Kasumi-1 (cell line): ENCODE results near the gene MYO3B.

Experiments
- DNase-seq, 2 experiments: peaks; one replicate each; lab custom pipeline; 2025; lab: John Stamatoyannopoulos, UW

The MYO3B gene

DNA sequence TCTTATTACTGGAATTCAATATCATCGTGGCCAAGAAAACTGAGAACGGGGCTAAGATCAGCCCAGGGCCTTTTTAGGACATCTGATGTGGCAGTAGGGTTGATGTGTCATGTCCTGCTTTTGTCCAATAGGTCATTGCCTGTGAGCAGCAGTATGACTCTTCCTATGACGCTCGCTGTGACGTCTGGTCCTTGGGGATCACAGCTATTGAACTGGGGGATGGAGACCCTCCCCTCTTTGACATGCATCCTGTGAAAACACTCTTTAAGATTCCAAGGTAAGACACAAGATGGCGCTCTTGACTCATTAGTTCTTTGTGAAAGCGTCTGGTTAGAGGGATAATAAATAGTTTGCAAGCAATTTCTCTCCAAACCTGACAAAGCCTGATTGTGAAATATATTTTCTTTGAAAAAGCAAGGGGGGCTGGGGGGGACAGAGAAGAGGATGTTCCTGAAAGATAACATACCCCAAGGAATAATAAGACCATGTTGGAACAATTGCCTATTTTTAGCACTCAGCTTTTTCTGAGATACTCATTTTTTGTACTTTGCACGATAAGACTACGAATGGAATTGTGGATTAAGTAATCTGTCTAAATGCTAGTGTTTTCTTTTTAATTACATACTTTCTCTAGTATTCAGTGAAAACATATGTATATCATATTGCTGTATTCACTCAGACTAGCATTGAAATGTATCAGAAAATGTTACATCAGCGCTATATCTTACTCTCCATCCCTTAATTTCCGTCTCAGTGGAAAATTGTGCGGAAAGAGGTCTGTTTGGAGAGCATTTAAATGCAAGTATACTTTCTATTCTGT is 58.1 kb downstream of the MYO3B start:
- DNase-seq = peak; percentile 77 to 82

DNA sequence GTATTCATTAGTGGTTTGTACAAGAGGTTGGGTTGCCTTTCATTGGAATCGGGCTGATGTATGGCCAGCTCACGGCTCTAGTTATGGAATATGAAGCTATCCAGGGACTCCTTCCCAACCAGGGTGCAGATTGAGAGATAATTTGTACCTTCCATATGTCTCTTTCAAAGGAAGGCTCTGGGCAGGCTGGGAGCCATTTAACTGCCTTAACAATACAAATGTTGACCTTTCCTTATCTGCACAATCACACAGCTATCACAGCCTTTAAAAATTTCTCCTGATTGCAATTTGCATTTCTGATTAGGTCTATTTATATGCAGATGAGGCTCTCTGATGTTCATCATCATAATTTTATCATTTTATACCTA is 58.7 kb downstream of the MYO3B start:
- no peak for DNase-seq

GRCh38 chr2:170237572-170238120 is 59.7 kb downstream of the MYO3B start:
- DNase-seq = no peak

GRCh38 chr2:170238776-170239175 is 60.8 kb downstream of the MYO3B start:
- DNase-seq = no peak

GRCh38 chr2:170240629-170241028 is 62.7 kb downstream of the MYO3B start:
- no peak for DNase-seq

DNA sequence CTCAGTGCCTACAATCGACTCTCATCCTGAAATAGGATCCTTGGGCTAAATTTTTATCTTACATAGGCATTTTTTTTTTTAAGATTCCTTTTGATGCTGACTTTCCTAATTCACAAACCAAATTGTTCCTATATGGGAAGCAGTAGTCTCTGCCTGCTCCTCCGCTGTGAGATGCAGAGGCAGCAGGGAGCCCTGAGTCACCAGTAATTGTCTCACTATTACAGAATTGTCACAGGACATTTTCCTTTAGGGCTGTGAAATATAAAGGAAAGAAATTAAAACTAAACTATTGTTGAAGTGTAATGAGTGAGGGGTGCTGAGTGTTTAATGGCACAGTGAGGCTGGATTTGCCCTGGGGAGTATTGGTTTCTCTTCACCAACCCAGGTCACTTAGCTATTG is 63.8 kb downstream of the MYO3B start:
- no peak for DNase-seq

GRCh38 chr2:170243118-170243837 is 65.3 kb downstream of the MYO3B start:
- no peak for DNase-seq

DNA sequence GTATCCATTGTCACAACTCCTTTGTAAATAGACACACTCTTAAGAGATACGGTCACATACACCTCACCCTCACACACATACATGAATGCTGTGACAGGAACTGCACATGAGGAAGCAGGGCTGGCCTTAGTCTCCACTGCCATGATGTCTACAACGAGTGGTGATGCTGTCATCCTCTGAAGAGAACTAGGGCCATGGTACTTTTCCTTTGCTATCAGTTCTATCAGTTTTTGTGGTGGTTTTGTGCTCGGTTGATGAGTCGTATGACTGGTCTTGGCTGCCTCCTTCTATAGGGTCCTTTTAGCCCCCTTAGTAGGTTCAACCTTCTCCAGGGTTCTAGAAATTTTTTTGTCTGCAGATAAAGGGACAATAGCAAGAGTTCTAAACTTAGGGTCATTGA is 66.0 kb downstream of the MYO3B start:
- DNase-seq = no peak

GRCh38 chr2:170244555-170244954 is 66.6 kb downstream of the MYO3B start:
- no peak for DNase-seq

DNA sequence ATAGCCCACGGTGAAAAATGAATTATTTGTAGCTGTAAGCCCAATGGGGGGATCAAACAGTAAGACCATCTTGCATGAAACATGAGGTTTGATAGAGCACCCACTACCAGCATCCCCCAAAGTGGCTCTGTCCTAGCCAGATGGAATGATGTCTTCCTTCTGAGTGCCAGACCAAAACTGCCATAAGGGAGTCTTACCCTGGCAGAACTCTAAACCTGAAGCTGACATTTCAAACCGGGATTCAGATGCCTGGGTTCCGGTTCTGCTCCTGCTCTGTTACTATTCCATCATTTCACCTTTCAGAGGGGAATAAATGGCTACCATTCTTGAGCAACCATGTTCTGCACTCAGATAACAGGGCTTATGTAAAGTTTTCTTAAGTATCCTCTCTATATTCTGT is 67.4 kb downstream of the MYO3B start:
- no peak for DNase-seq

DNA sequence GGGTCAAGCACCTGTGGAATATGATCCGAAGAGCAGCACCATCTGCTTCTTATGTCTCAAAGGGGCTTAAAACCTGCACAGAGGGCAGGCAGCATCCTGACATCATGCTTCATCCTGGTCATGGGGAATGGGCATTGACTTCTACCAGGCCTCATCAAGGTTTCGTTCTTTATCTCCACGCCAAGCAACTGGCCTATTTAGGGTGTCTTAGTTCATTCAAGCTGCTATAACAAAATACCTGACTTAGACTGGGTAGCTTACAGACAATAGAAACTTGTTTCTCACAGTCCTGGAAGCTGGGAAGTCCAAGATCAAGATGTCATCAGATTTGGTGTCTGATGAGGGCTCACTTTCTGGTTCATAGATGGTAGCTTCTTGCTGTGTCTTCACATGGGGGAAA is 69.4 kb downstream of the MYO3B start:
- DNase-seq = no peak

DNA sequence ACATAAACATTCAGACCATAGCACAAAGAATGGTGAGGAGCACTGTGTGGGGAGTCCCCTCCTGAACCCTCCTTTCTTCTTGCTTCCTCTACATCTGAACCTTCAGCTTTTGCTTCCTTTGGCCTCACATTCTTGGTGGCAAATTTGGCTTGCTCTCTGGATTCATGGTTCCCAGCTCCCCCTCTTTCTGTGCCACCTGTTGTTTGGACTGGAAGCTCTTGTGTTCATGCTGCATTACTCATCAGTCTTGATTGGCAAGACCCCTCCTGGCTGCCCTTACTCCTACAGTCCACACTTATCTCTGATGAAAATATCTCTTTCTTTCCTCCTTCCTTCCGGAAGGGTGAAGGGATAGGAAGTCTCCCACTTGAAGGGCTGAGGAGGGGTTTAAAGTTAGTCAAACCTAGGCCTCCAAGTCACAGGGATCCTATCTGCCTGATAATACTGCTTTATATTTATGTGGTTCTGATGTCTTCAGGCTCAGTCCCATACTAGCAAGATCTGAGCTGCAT is 70.0 kb downstream of the MYO3B start:
- no peak for DNase-seq

DNA sequence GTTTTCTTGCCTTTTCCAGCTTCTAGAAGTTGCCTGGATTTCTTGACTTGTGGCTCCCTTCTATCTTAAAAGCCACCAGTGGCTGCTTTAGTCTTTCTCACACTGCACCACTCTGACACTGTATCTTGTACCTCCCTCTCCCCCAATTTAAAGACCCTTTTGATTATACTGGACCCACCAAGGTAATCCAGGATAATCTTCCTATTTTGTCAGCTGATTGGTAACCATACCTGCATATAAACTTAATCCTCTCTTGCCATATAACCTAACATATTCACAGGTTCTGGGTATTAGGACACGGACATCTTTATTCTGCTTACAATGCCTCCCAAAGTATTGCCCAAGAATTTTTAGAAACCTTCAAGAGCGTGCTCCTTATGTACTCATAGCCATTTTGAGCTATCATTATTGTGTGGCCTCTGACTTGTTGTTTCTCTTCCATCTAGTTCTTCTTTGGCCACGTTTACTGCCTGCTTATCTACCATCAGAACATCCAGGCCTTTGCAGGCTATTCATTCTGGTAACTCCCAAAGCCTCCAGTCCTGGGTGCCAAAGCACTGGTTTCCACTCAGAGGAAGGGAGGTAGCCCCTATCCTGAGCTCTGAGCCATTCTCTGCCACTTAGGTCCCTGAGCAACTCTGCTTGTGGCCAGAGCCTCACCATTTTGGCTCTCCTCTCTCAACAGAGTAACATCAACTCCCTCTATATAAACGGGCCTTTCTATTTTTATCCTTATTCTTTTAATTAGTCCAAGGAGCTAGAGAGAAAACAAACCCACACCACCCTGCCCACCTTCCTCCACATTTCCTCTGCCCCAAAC is 70.8 kb downstream of the MYO3B start:
- DNase-seq = peak in 1 of 2 experiments; percentile 24

- no peak for DNase-seq
Measured at GRCh38 chr2:170249761-170250160, 71.8 kb downstream of the MYO3B start.

GRCh38 chr2:170250584-170250983 is 72.6 kb downstream of the MYO3B start:
- DNase-seq = no peak

- DNase-seq = no peak
Measured at GRCh38 chr2:170252414-170252813, 74.5 kb downstream of the MYO3B start.

GRCh38 chr2:170253721-170254230 is 75.8 kb downstream of the MYO3B start:
- DNase-seq = no peak

DNA sequence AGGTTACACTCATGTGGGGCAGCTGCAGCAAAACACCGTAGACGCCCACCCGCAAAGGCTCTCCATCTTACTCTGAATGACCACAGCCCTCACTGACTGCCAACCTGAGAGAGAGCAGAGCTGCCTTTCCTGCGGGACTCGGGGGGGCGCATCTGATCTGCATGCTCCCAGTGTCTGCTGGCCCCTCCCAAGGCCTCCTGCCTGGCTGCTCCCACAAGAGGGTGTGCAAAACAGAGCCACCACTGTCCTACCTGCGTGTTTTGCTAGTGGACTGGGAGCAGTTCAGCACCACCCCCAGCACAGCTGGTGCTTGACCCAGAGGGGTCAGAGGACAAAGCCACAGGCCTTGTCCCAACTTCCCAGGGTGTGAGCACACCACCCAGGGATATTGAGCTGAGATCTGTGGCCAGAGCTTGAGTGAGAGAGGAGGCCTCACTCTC is 76.4 kb downstream of the MYO3B start:
- DNase-seq = no peak

GRCh38 chr2:170255137-170255536 is 77.2 kb downstream of the MYO3B start:
- DNase-seq = no peak

GRCh38 chr2:170255971-170256370 is 78.0 kb downstream of the MYO3B start:
- no peak for DNase-seq

- DNase-seq = no peak
Measured at GRCh38 chr2:170258382-170258781, 80.4 kb downstream of the MYO3B start.

- no peak for DNase-seq
Measured at GRCh38 chr2:170260188-170260587, 82.2 kb downstream of the MYO3B start.
